SH-SY5Y (cell line): ENCODE data around the gene MMP25.

Source experiments
- GATA2 ChIP-seq: IDR thresholded peaks from 2 replicates; pipeline ENCODE4 v1.6.1; 2011; ENCODE audit warnings: mild to moderate bottlenecking, low read depth, low read length
- GATA3 ChIP-seq: IDR thresholded peaks from 2 replicates; pipeline ENCODE4 v1.6.1; 2011; ENCODE audit warnings: low read depth, mild to moderate bottlenecking, low read length, moderate library complexity

DNA sequence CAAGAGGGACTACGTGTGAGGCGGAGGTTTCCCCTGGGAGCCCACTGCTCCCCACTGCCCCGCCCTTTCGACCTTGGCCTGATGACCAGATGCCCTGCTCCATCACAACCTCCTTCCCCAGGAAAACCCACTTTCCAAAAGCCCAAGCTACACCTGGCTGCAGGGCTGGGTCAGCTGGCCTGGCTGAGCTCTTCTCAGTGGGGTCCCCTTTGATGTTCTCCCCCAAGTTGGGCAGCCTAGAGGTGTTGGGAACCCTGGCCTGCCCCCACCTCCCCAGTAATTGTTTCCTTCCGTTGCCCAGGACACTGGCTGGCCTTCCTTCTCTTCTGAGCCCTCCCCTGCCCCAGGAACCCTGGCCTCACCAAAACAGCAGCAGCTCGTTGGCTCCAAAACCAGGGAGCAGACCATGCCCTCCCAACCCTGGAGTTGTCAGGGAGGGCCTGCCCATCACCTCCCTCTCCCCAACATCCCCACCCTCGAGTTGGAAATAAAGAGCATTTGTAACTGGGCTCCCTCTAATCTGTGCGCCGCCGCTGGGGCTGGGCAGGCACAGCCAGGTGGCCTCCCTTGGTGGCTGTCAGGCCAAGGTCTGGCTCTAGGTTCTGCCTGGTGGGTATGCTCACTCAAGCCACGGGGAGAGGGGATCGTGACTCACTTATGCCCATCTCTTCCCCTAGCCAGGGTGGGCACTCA, 32.2 kb upstream of the MMP25 start:
- no peak for TF ChIP-seq GATA2
- no peak for TF ChIP-seq GATA3
